ENCODE data around the gene H2BW2. TPM values are rescaled to one million over a fixed set of nuclear protein-coding genes. Genes with fewer than 3 reads are reported as not detected.

The H2BW2 gene
- total RNA-seq, 2 donors from 2014 or later = not detected

Other genes with a start within 250 kb of the H2BW2 start
- gene RAB9B, start 207.7 kb upstream of the H2BW2 start, total RNA-seq = 1 to 10 TPM in 1 of 2 donors, under 1 TPM in 1; 0.40 to 1.3 TPM
- 1 to 10 TPM in 1 of 2 donors, under 1 TPM in 1; 0.98 to 1.7 TPM for gene TMSB15B, start 77.3 kb upstream of the H2BW2 start, total RNA-seq
- gene H2BW1, start 26.2 kb upstream of the H2BW2 start, total RNA-seq = not detected
- gene TMSB15C, start 36.3 kb downstream of the H2BW2 start, total RNA-seq = 1 to 10 TPM in 1 of 2 donors, under 1 TPM in 1; 0.37 to 1.1 TPM
- under 1 TPM; 0.14 to 0.24 TPM for gene ZCCHC18, start 72.6 kb downstream of the H2BW2 start, total RNA-seq
- gene SLC25A53, start 117.1 kb downstream of the H2BW2 start, total RNA-seq = 1 to 10 TPM; 6.1 to 7.7 TPM
- 10 to 100 TPM; 26.0 to 26.1 TPM for gene FAM199X, start 126.5 kb downstream of the H2BW2 start, total RNA-seq
- gene ESX1, start 215.0 kb downstream of the H2BW2 start, total RNA-seq = not detected

Measured in left colon (tissue), 2 donors.